GM19438 (cell line): ENCODE measurements around the gene AXL.
"Not testable (repeated sequence)": the region's sequence is repeated elsewhere in the genome, so short reads cannot be mapped to it uniquely, and the experiment has no call there.

Source experiments
- ATAC-seq: cut with Tn5 transposase; IDR thresholded peaks from one replicate; pipeline ENCODE4 v1.9.1; 2021; ENCODE audit warnings: low read depth; ENCODE audit not compliant: unreplicated experiment

The AXL gene

GRCh38 chr19:41206456-41206855, 12.6 kb upstream of the AXL start:
- ATAC-seq = no peak

- no peak for ATAC-seq
Measured at GRCh38 chr19:41206926-41207750, 11.9 kb upstream of the AXL start.

- ATAC-seq = no peak
Measured at GRCh38 chr19:41214161-41214560, 4.9 kb upstream of the AXL start.

- no peak for ATAC-seq
Measured at GRCh38 chr19:41217741-41218140, 1.3 kb upstream of the AXL start.

GRCh38 chr19:41218249-41218614, 791 bp upstream of the AXL start:
- no peak for ATAC-seq

GRCh38 chr19:41219924-41220567, 1.0 kb downstream of the AXL start:
- ATAC-seq = no peak

GRCh38 chr19:41220811-41221210, 1.8 kb downstream of the AXL start:
- no peak for ATAC-seq

- no peak for ATAC-seq
Measured at GRCh38 chr19:41221514-41222205, 2.6 kb downstream of the AXL start.

GRCh38 chr19:41222240-41222639, 3.2 kb downstream of the AXL start:
- ATAC-seq = no peak

GRCh38 chr19:41223431-41224234, 4.6 kb downstream of the AXL start:
- ATAC-seq = no peak

- no peak for ATAC-seq
Measured at GRCh38 chr19:41224632-41225031, 5.6 kb downstream of the AXL start.

- no peak for ATAC-seq
Measured at GRCh38 chr19:41225238-41226052, 6.4 kb downstream of the AXL start.

GRCh38 chr19:41226053-41226873, 7.2 kb downstream of the AXL start:
- ATAC-seq = no peak

GRCh38 chr19:41226874-41227390, 7.9 kb downstream of the AXL start:
- no peak for ATAC-seq

GRCh38 chr19:41228486-41228885, 9.5 kb downstream of the AXL start:
- ATAC-seq = no peak

GRCh38 chr19:41229338-41229737, 10.3 kb downstream of the AXL start:
- not testable (repeated sequence) for ATAC-seq

GRCh38 chr19:41230067-41230857, 11.2 kb downstream of the AXL start:
- no peak for ATAC-seq

GRCh38 chr19:41232686-41233085, 13.7 kb downstream of the AXL start:
- ATAC-seq = no peak
